Thoracic aorta endothelial cell (primary cell): ENCODE data around the gene CPE. TPM values are rescaled to one million over a fixed set of nuclear protein-coding genes. Genes with fewer than 3 reads are reported as not detected.

Experiments used
- small RNA-seq: library from RNA; depleted of rRNA; stranded (forward); fragments of <200 nt; gene quantifications from one replicate; pipeline ENCODE3, GENCODE V24; 2012
- total RNA-seq: library from RNA; depleted of rRNA; stranded (reverse); fragments of >200 nt; gene quantifications from 2 replicates; pipeline ENCODE4 v1.2.3, GENCODE V29; 2012

Gene CPE
- total RNA-seq: 2.1 and 8.7 TPM in 2 replicates

DNA sequence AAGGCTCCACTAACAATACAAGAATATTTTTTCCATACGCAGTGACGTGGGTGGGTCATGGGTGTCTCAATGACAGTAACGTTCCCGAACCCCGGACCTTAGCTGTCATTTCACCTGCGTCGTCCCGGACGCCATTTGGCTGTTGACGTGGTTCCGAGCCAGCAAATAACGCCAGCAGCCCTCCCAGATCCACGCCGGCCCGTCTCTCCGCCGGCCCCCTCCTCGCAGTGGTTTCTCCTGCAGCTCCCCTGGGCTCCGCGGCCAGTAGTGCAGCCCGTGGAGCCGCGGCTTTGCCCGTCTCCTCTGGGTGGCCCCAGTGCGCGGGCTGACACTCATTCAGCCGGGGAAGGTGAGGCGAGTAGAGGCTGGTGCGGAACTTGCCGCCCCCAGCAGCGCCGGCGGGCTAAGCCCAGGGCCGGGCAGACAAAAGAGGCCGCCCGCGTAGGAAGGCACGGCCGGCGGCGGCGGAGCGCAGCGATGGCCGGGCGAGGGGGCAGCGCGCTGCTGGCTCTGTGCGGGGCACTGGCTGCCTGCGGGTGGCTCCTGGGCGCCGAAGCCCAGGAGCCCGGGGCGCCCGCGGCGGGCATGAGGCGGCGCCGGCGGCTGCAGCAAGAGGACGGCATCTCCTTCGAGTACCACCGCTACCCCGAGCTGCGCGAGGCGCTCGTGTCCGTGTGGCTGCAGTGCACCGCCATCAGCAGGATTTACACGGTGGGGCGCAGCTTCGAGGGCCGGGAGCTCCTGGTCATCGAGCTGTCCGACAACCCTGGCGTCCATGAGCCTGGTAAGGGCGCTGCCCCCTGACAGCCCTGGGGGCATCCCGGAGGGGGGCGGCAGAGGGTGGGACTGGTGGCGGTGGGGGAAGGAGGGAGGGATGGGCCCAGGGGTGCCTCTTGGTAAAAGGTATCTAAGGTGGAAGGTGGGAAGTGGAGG lies at the start of gene CPE:
TSS of gene CPE (plus strand) at position 264 of the 933 bp plus-strand sequence. CDS start at position 478, 214 bp downstream.

Small RNA genes lying within 50 kb of the gene (small RNA-seq; reads per million reads assigned to genes)
- gene MIR578: not detected
- gene SCGB1D5P: not detected

Other genes with a start within 250 kb of the CPE start
- 26.1 and 29.4 TPM in 2 replicates for gene KLHL2, start 171.4 kb upstream of the CPE start, total RNA-seq
- 181 and 320 TPM in 2 replicates for gene MSMO1, start 51.3 kb upstream of the CPE start, total RNA-seq